OCI-LY3 (cell line): ENCODE measurements around the gene ARNT2.

Experiments used
- H2AFZ ChIP-seq: fragments of 200-600, 300-600 bp; shearing (Covaris generic); 2 replicates; pipeline ENCODE4 v1.6.0; 2014; ENCODE audit warnings: antibody characterized with exemption, low read depth, low read length
- H3K27ac ChIP-seq: fragments of 200-600, 300-600 bp; sonication (generic); 2 replicates; pipeline ENCODE4 v1.5.1; 2014; ENCODE audit warnings: mild to moderate bottlenecking, low read length, moderate library complexity, mixed read lengths
- H3K27me3 ChIP-seq: fragments of 200-600, 300-600 bp; sonication (generic); 2 replicates; pipeline ENCODE4 v1.6.1; 2014; ENCODE audit warnings: low read depth, low read length, mixed read lengths
- H3K36me3 ChIP-seq: fragments of 200-600, 300-600 bp; sonication (generic); replicated peaks from 2 replicates; pipeline ENCODE3; 2014; ENCODE audit warnings: low read depth, low read length, mixed read lengths
- H3K4me1 ChIP-seq: fragments of 300-600, 200-600 bp; sonication (generic); 2 replicates; pipeline ENCODE4 v1.6.1; 2014; ENCODE audit warnings: low read length, mixed read lengths
- H3K4me2 ChIP-seq: fragments of 200-600, 300-600 bp; sonication (generic); 2 replicates; pipeline ENCODE4 v1.6.1; 2014; ENCODE audit warnings: low read length, mixed read lengths
- H3K4me3 ChIP-seq: fragments of 300-600, 200-600 bp; sonication (generic); 2 replicates; pipeline ENCODE4 v1.5.1; 2014; ENCODE audit warnings: antibody characterized with exemption, mild to moderate bottlenecking, low read length, moderate library complexity
- H3K79me2 ChIP-seq: fragments of 300-600, 200-600 bp; shearing (Covaris generic); 2 replicates; pipeline ENCODE4 v1.6.1; 2014; ENCODE audit warnings: mild to moderate bottlenecking, low read length, mixed read lengths
- H3K9ac ChIP-seq: fragments of 300-600, 200-600 bp; shearing (Covaris generic); 2 replicates; pipeline ENCODE4 v1.6.0; 2014; ENCODE audit warnings: mild to moderate bottlenecking, low read length, moderate library complexity
- H3K9me3 ChIP-seq: fragments of 200-600, 300-600 bp; shearing (Covaris generic); 2 replicates; pipeline ENCODE4 v1.6.1; 2014; ENCODE audit warnings: low read length, mixed read lengths; ENCODE audit not compliant: insufficient read depth
- H4K20me1 ChIP-seq: fragments of 200-600, 300-600 bp; sonication (generic); 2 replicates; pipeline ENCODE4 v1.6.1; 2016; ENCODE audit warnings: low read length, mixed read lengths; ENCODE audit not compliant: insufficient read depth
- CTCF ChIP-seq: fragments of 200-600, 300-600 bp; sonication (generic); IDR thresholded peaks from 2 replicates; pipeline ENCODE4 v1.5.1; 2014; ENCODE audit warnings: antibody characterized with exemption, low read length, low read depth
- EZH2phosphoT487 ChIP-seq: fragments of 200-600 bp; shearing (Covaris generic); IDR thresholded peaks from 2 replicates; pipeline ENCODE4 v1.6.1; 2018; ENCODE audit warnings: antibody characterized with exemption, mixed run types, low read depth

ARNT2 gene

DNA sequence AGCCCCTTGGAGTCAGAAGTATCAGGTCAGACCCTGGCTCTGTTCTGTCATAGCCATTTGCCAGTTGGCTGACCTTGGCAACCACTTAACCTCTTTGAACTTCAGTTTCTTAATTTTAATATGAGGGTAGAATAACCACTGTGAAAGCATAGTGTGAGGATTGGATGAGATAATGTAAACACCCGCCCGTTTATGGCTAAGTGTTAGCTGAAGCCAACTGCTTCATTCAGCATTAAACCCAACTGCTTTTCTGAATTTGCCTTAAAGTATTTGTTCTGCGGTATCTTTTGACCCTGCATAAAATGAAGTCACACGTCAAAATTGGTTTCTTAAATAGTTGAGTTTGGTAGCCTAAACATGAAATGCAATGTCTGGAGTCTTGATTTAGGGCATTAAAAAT is 169.4 kb downstream of the ARNT2 start:
- Histone ChIP-seq H3K9ac (no peak overlapping the region), H2AFZ (no peak overlapping the region)

DNA sequence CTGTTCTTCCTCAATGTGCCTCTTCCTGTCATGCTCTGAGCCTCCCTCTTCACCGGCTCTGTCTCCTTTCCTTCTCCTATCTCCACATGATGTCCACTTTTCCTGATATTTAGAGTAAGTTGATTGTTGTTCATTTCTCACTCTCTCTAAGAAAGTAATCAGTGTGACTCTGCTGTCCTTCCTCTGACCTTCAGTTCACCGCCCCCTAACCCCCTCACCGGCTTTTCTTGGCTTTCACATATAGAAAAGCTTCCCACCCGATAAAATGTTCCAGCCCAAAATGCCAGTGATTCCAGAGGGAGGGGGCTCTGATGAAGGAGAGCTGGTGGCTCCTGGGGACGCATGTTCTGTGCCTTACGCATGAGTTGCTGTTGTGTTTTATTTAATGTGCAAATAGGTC is 170.4 kb downstream of the ARNT2 start:
- Histone ChIP-seq H3K79me2 (no peaks in the 10 kb centered on the region), H3K4me1 (no peaks in the 10 kb centered on the region), H3K9me3 (no peaks in the 10 kb centered on the region), H3K9ac (no peak overlapping the region), H3K27ac (no peak overlapping the region), H4K20me1 (no peaks in the 10 kb centered on the region), H3K27me3 (no peaks in the 10 kb centered on the region), H2AFZ (no peak overlapping the region), H3K4me3 (no peak overlapping the region), H3K36me3 (no peaks in the 10 kb centered on the region), H3K4me2 (no peak overlapping the region)
- no peak for TF ChIP-seq CTCF
- no peak for TF ChIP-seq EZH2phosphoT487

More for the DNA sequence above, 169.4 kb downstream of the ARNT2 start:
- Histone ChIP-seq H3K4me2 (no peak overlapping the region), H3K79me2 (no peaks in the 10 kb centered on the region), H3K27me3 (no peaks in the 10 kb centered on the region), H4K20me1 (no peaks in the 10 kb centered on the region), H3K4me3 (no peak overlapping the region), H3K27ac (no peak overlapping the region), H3K4me1 (peaks cover 3% of the 10 kb centered on the region), H3K9me3 (no peaks in the 10 kb centered on the region), H3K36me3 (no peaks in the 10 kb centered on the region)
- TF ChIP-seq EZH2phosphoT487: no peak
- no peak for TF ChIP-seq CTCF

DNA sequence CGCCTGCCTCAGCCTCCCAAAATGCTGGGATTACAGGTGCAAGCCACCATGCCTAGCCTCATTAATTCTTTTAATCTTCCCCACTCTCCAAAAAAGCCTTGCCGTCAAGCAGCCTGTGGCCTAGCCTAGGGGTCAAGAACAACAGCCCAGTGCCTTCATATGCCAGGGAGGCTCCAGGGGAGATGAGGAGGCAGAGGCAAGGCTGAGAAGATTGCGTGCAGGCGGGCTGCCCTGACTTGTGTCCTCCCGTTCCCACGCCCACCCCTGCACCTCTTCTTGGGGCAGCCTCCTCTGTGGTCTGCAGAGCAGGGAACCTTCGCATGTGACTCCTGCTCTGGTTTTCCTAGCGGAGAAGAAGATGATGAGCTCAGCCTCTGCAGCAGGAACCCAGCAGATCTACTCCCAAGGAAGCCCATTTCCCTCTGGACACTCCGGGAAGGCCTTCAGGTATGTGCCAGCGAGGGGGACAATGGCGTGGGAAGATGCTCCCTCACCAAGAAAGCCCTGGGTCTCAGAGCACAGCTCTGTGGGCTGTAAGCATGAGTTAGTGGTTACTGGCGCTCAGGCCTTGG is 172.4 kb downstream of the ARNT2 start:
- Histone ChIP-seq H3K9ac (no peak overlapping the region), H2AFZ (no peak overlapping the region), H3K4me3 (no peak overlapping the region), H4K20me1 (no peaks in the 10 kb centered on the region), H3K4me1 (no peaks in the 10 kb centered on the region), H3K27me3 (no peaks in the 10 kb centered on the region), H3K4me2 (no peak overlapping the region), H3K36me3 (no peaks in the 10 kb centered on the region), H3K79me2 (no peaks in the 10 kb centered on the region), H3K27ac (no peak overlapping the region), H3K9me3 (no peaks in the 10 kb centered on the region)
- TF ChIP-seq CTCF: no peak
- TF ChIP-seq EZH2phosphoT487: no peak

DNA sequence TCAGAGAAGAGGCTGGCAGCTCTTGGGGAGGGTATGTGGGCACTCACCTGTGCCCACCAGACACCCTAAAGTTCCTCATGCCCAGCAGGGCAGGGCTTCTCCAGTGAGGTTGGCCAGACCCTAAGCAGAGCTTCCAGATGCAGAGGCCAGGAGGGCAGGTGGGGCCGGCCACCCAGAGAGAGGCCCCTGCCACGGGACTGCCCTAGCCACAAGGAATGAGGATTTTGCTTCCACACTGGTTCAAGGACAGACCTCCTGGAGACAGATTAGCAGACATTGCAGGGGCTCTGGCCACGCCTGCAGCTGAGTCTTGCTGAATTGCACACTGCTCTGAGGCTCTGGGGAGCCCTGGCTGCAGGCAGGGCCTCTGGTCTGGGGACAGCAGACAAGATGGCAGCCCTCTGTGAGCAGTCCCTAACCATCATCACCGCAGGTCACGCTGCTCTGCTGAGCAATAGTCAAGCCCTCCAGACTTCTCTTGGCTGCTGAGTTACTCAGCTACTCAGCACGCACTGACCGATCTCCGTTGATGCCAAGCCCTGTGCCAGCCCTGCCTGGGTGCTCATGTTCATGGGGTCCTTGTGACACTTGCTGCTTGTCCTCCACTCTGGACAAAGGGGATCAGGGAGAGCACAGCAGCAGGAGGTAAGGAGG is 173.5 kb downstream of the ARNT2 start:
- no peak for TF ChIP-seq CTCF
- no peak for TF ChIP-seq EZH2phosphoT487
- Histone ChIP-seq H3K9ac (no peak overlapping the region), H2AFZ (no peak overlapping the region), H3K4me3 (no peak overlapping the region), H3K9me3 (no peaks in the 10 kb centered on the region), H3K36me3 (no peaks in the 10 kb centered on the region), H3K4me2 (no peak overlapping the region), H3K27me3 (no peaks in the 10 kb centered on the region), H4K20me1 (no peaks in the 10 kb centered on the region), H3K4me1 (no peaks in the 10 kb centered on the region), H3K27ac (no peak overlapping the region), H3K79me2 (no peaks in the 10 kb centered on the region)
